Measurements from ENCODE around the gene MGAT5. TPM values are rescaled to one million over a fixed set of nuclear protein-coding genes. Genes with fewer than 3 reads are reported as not detected.

The MGAT5 gene
- total and polyA plus RNA-seq, 2 donors from 2014 or later: 14.3 to 40.9 TPM

DNA sequence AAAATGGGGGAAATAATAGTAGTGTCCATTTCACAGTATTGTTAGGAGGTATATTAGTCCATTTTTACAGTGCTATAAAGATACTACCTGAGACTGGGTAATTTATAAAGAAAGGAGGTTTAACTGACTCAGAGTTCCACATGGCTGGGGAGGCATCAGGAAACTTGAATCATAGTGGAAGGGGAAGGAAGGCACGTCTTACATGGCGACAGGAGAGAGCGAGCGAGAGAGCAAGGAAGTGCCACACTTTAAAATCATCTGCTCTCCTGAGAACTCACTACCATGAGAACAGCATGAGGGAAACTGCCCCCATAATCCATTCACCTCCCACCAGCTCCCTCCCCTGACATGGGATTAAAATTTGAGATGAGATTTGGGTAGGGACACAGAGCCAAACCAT is 23.4 kb downstream of the MGAT5 start:
- H3K4me1 ChIP-seq (ENCODE audit: control insufficient read depth in 2 of 3, insufficient read depth in 2 of 3, low read depth in 1 of 3, low read length in 3 of 3): peaks cover 0 to 3% (median 0%) of the 10 kb centered on the region in 3 donors
- H3K27ac ChIP-seq (ENCODE audit: low read depth in 2 of 2, low read length in 2 of 2): no peak overlapping the region
- DNase-seq (no peak), FAIRE-seq (no peak)
- H3K4me3 ChIP-seq (ENCODE audit: low read length in 3 of 3): no peak overlapping the region
- intact Hi-C loops (cut with DNase I): no loop called here
- TF ChIP-seq, protein P1, sequence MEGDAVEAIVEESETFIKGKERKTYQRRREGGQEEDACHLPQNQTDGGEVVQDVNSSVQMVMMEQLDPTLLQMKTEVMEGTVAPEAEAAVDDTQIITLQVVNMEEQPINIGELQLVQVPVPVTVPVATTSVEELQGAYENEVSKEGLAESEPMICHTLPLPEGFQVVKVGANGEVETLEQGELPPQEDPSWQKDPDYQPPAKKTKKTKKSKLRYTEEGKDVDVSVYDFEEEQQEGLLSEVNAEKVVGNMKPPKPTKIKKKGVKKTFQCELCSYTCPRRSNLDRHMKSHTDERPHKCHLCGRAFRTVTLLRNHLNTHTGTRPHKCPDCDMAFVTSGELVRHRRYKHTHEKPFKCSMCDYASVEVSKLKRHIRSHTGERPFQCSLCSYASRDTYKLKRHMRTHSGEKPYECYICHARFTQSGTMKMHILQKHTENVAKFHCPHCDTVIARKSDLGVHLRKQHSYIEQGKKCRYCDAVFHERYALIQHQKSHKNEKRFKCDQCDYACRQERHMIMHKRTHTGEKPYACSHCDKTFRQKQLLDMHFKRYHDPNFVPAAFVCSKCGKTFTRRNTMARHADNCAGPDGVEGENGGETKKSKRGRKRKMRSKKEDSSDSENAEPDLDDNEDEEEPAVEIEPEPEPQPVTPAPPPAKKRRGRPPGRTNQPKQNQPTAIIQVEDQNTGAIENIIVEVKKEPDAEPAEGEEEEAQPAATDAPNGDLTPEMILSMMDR (IDR thresholded peaks at IDR 0.05; ENCODE audit: borderline replicate concordance, extremely low read depth, insufficient read depth): no peak
- H3K9ac ChIP-seq (ENCODE audit: low read length in 3 of 3): no peak overlapping the region
- no peaks in the 10 kb centered on the region for H3K9me3 ChIP-seq (ENCODE audit: control insufficient read depth in 2 of 3, insufficient read depth in 1 of 3, low read length in 3 of 3)
- no peaks in the 10 kb centered on the region for H3K27me3 ChIP-seq (ENCODE audit: control insufficient read depth, insufficient read depth, low read length)
- H3K36me3 ChIP-seq (ENCODE audit: control insufficient read depth in 2 of 3, insufficient read depth in 3 of 3, low read length in 3 of 3): no peaks in the 10 kb centered on the region

DNA sequence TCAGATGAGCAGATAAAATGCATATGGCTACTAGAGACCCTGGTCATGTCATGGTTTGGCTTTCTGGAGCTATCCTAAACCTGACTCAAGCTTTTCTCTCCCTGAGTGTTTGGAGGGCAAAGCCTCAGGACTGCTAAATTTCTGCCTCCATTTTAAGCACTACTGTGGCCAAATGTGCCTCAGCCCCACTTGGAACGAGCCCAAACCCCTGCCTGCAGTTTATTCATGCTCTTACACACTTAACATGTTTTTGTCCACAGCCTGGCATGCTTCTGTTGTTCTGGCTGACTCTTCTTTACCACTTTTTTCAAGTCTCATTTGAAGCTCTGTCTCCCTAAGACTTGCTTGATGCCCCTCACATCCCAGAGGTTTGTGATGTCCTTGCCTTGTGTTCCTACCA is 24.7 kb downstream of the MGAT5 start:
- no peak overlapping the region for H3K9ac ChIP-seq (ENCODE audit: low read length in 3 of 3)
- H3K9me3 ChIP-seq (ENCODE audit: control insufficient read depth in 2 of 3, insufficient read depth in 1 of 3, low read length in 3 of 3): no peaks in the 10 kb centered on the region
- H3K27ac ChIP-seq (ENCODE audit: low read depth in 2 of 2, low read length in 2 of 2): no peak overlapping the region
- intact Hi-C loops (cut with DNase I): no loop called here
- H3K4me1 ChIP-seq (ENCODE audit: control insufficient read depth in 2 of 3, insufficient read depth in 2 of 3, low read depth in 1 of 3, low read length in 3 of 3): no peaks in the 10 kb centered on the region
- H3K36me3 ChIP-seq (ENCODE audit: control insufficient read depth in 2 of 3, insufficient read depth in 3 of 3, low read length in 3 of 3): no peaks in the 10 kb centered on the region
- TF ChIP-seq, protein P1 (IDR thresholded peaks at IDR 0.05; ENCODE audit: borderline replicate concordance, extremely low read depth, insufficient read depth): no peak
- DNase-seq (no peak), FAIRE-seq (no peak)
- no peak overlapping the region for H3K4me3 ChIP-seq (ENCODE audit: low read length in 3 of 3)
- H3K27me3 ChIP-seq (ENCODE audit: control insufficient read depth, insufficient read depth, low read length): no peaks in the 10 kb centered on the region

DNA sequence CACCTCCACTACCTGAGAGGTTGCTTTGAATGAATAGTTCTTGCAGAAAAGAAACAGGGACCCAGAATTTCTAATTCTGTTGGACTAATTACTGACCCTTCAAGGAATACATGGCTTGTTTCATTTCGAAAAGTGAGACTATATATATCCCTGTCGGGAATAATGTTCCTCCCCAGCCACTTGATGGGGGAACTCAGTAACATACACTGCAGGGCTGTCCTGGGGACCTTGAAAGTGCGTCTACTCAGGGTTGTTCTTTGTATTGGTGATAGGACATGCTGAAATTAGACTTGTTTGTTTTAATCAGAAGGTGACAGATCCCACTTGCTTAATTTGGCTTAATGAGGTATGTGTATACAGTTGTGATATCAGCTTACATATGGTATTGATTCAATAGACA is 25.5 kb downstream of the MGAT5 start:
- Histone ChIP-seq H3K4me3 (ENCODE audit: low read length in 3 of 3) (no peak overlapping the region), H3K9ac (ENCODE audit: low read length in 3 of 3) (no peak overlapping the region), H3K4me1 (ENCODE audit: control insufficient read depth in 2 of 3, insufficient read depth in 2 of 3, low read depth in 1 of 3, low read length in 3 of 3) (no peaks in the 10 kb centered on the region), H3K27me3 (ENCODE audit: control insufficient read depth, insufficient read depth, low read length) (no peaks in the 10 kb centered on the region), H3K36me3 (ENCODE audit: control insufficient read depth in 2 of 3, insufficient read depth in 3 of 3, low read length in 3 of 3) (no peaks in the 10 kb centered on the region), H3K9me3 (ENCODE audit: control insufficient read depth in 2 of 3, insufficient read depth in 1 of 3, low read length in 3 of 3) (no peaks in the 10 kb centered on the region), H3K27ac (ENCODE audit: low read depth in 2 of 2, low read length in 2 of 2) (no peak overlapping the region)
- FAIRE-seq: no peak
- no peak for DNase-seq
- TF ChIP-seq, protein P1 (IDR thresholded peaks at IDR 0.05; ENCODE audit: borderline replicate concordance, extremely low read depth, insufficient read depth): no peak
- intact Hi-C loops (cut with DNase I): no loop called here

DNA sequence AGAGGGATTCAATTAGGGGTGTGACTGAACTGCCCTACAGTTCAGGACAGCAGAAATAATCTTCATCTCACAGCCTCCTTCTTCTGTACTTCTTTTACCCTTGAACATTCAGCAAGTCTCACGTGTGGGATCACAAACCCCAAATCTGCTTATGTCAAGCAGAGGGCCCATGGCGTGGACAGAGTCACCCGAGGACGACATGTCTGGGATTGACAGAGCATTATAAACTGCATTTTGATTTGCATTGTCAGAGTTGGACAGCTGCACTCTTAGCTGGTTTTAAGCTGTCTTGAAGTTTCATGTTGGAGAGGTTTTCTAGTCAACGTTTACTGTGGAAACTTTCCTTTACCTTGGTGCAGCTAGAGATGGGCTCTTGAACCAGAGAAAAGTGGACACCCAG is 26.4 kb downstream of the MGAT5 start:
- intact Hi-C loops (cut with DNase I): no loop called here
- H3K9me3 ChIP-seq (ENCODE audit: control insufficient read depth in 2 of 3, insufficient read depth in 1 of 3, low read length in 3 of 3): no peaks in the 10 kb centered on the region
- no peak overlapping the region for H3K9ac ChIP-seq (ENCODE audit: low read length in 3 of 3)
- no peak for DNase-seq
- FAIRE-seq: no peak
- H3K36me3 ChIP-seq (ENCODE audit: control insufficient read depth in 2 of 3, insufficient read depth in 3 of 3, low read length in 3 of 3): no peaks in the 10 kb centered on the region
- TF ChIP-seq, protein P1 (IDR thresholded peaks at IDR 0.05; ENCODE audit: borderline replicate concordance, extremely low read depth, insufficient read depth): no peak
- no peak overlapping the region for H3K4me3 ChIP-seq (ENCODE audit: low read length in 3 of 3)
- no peak overlapping the region for H3K27ac ChIP-seq (ENCODE audit: low read depth in 2 of 2, low read length in 2 of 2)
- H3K27me3 ChIP-seq (ENCODE audit: control insufficient read depth, insufficient read depth, low read length): no peaks in the 10 kb centered on the region
- no peaks in the 10 kb centered on the region for H3K4me1 ChIP-seq (ENCODE audit: control insufficient read depth in 2 of 3, insufficient read depth in 2 of 3, low read depth in 1 of 3, low read length in 3 of 3)
